ENCODE measurements around the gene CAPN13.

DNA sequence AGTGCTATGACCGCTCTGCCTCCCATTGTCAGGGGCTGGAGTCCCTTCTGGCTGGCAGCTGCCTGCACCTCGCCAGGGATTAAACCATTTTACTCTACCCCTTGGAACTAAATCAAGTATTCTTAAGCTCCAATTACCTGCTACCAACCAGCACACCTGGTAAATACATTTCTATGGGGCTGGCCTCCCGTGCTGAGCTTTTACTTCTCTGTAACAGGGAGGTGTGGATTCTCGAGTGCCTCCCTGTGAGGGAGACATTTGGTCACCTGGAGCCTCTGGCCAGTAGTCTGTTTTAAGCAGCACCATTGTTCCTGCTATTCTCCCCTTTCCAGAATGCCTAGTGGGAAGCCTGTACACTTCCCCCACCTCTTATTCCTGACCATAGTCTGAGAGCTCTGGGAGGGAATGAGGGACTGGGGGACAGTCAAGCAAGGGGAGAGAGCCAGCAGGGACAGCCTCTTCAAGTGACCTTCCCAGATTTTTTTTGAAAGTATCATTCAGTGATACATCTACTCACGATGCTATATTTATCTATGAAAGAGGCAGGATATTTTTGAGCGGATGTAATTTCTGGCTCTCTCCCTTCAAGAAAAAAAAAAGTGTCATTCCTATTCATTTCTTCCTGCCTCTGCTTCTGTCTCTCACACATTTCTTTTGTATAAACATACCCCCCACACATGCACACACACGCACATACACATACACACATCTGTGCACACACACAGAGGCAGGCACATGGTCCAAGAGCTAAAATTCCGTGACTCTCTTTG is 112.8 kb downstream of the CAPN13 start:
- TF ChIP-seq, protein P1, sequence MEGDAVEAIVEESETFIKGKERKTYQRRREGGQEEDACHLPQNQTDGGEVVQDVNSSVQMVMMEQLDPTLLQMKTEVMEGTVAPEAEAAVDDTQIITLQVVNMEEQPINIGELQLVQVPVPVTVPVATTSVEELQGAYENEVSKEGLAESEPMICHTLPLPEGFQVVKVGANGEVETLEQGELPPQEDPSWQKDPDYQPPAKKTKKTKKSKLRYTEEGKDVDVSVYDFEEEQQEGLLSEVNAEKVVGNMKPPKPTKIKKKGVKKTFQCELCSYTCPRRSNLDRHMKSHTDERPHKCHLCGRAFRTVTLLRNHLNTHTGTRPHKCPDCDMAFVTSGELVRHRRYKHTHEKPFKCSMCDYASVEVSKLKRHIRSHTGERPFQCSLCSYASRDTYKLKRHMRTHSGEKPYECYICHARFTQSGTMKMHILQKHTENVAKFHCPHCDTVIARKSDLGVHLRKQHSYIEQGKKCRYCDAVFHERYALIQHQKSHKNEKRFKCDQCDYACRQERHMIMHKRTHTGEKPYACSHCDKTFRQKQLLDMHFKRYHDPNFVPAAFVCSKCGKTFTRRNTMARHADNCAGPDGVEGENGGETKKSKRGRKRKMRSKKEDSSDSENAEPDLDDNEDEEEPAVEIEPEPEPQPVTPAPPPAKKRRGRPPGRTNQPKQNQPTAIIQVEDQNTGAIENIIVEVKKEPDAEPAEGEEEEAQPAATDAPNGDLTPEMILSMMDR (IDR thresholded peaks at IDR 0.05): no peak
- no peak for TF ChIP-seq POLR2A (IDR thresholded peaks at IDR 0.05)

Data from heart left ventricle (tissue), 13 donors.